GM19351 (cell line): ENCODE data around the gene CTR9.
A peak's percentile ranks its signal among the peaks of the same experiment; 100 is the strongest.

Source experiments
- ATAC-seq: cut with Tn5 transposase; IDR thresholded peaks from one replicate; pipeline ENCODE4 v1.9.1; 2021; ENCODE audit warnings: mild to moderate bottlenecking, moderate library complexity; ENCODE audit not compliant: unreplicated experiment

CTR9 gene

GRCh38 chr11:10779086-10779485 lies 28.0 kb downstream of the CTR9 start:
- ATAC-seq: no peak

- ATAC-seq: no peak
Observed at GRCh38 chr11:10780040-10780439, 29.0 kb downstream of the CTR9 start.

- no peak for ATAC-seq
Observed at GRCh38 chr11:10784232-10785145, 33.4 kb downstream of the CTR9 start.

GRCh38 chr11:10785146-10785474 lies 34.1 kb downstream of the CTR9 start:
- ATAC-seq: no peak

GRCh38 chr11:10786451-10786850 lies 35.4 kb downstream of the CTR9 start:
- ATAC-seq: no peak

GRCh38 chr11:10792385-10793068 lies 41.5 kb downstream of the CTR9 start:
- peak; percentile 94 for ATAC-seq

GRCh38 chr11:10793470-10794255 lies 42.6 kb downstream of the CTR9 start:
- ATAC-seq: no peak

- ATAC-seq: no peak
Observed at GRCh38 chr11:10796191-10796590, 45.1 kb downstream of the CTR9 start.

GRCh38 chr11:10797001-10797400 lies 46.0 kb downstream of the CTR9 start:
- ATAC-seq: no peak

GRCh38 chr11:10797531-10797930 lies 46.5 kb downstream of the CTR9 start:
- no peak for ATAC-seq

GRCh38 chr11:10798330-10798928 lies 47.4 kb downstream of the CTR9 start:
- no peak for ATAC-seq

- ATAC-seq: no peak
Observed at GRCh38 chr11:10800292-10800691, 49.2 kb downstream of the CTR9 start.

- ATAC-seq: no peak
Observed at GRCh38 chr11:10803676-10804075, 52.6 kb downstream of the CTR9 start.

GRCh38 chr11:10805741-10806140 lies 54.7 kb downstream of the CTR9 start:
- ATAC-seq: no peak

GRCh38 chr11:10806206-10806605 lies 55.2 kb downstream of the CTR9 start:
- ATAC-seq: no peak

- ATAC-seq: no peak
Observed at GRCh38 chr11:10807493-10808234, 56.6 kb downstream of the CTR9 start.

- no peak for ATAC-seq
Observed at GRCh38 chr11:10808235-10808552, 57.1 kb downstream of the CTR9 start.

GRCh38 chr11:10808553-10809372 lies 57.7 kb downstream of the CTR9 start, which contains the start of gene EIF4G2:
EIF4G2 (minus strand) TSS chr11:10808926.
- ATAC-seq: peak; percentile 94

- peak; percentile 13 for ATAC-seq
Observed at GRCh38 chr11:10809373-10810160, 58.5 kb downstream of the CTR9 start.
